WTC11 (cell line): Measurements from ENCODE around the gene FSD2. TPM values are rescaled to one million over a fixed set of nuclear protein-coding genes. Genes with fewer than 3 reads are reported as not detected.

Experiments used
- ATAC-seq: fragments of 200-7000 bp; cut with Tn5 transposase; 2 replicates; pipeline ENCODE4 v1.10.0; 2021; ENCODE audit warnings: mild to moderate bottlenecking, moderate library complexity
- CTCF ChIA-PET: fragments of 300-600 bp; sonication (Branson Sonifier 250); formaldehyde crosslinking; loops from one replicate; lab custom pipeline; 2021; ENCODE audit warnings: antibody characterized with exemption; lab: Charles Lee
- POLR2A ChIA-PET: fragments of 350-600 bp; sonication (Branson Sonifier 250); formaldehyde crosslinking; loops from one replicate; lab custom pipeline; 2021; ENCODE audit warnings: antibody characterized with exemption; lab: Charles Lee
- DNase-seq: peaks from one replicate; pipeline ENCODE4 v3.0.0; 2021; ENCODE audit warnings: low spot score
- H3K27ac Mint-ChIP-seq: 2 replicates; pipeline ENCODE4 v1.8.0; 2021; ENCODE audit warnings: mixed read lengths
- H3K27me3 Mint-ChIP-seq: 2 replicates; pipeline ENCODE4 v1.8.0; 2021; ENCODE audit warnings: low read depth, mild to moderate bottlenecking, moderate library complexity, mixed read lengths
- H3K36me3 Mint-ChIP-seq: 2 replicates; pipeline ENCODE4 v1.8.0; 2021; ENCODE audit warnings: mixed read lengths
- H3K4me1 Mint-ChIP-seq: 2 replicates; pipeline ENCODE4 v1.8.0; 2022; ENCODE audit warnings: mixed read lengths
- H3K4me3 Mint-ChIP-seq: 2 replicates; pipeline ENCODE4 v1.8.0; 2021; ENCODE audit warnings: mild to moderate bottlenecking, moderate library complexity, mixed read lengths
- H3K9me3 Mint-ChIP-seq: 2 replicates; pipeline ENCODE4 v1.8.0; 2021; ENCODE audit warnings: mixed read lengths
- ARID4B ChIP-seq: sonication (generic); formaldehyde crosslinking; IDR thresholded peaks from 2 replicates; pipeline ENCODE4 v1.8.0; 2023; ENCODE audit warnings: missing genetic modification reagents, mild to moderate bottlenecking, borderline replicate concordance
- E2F4 ChIP-seq: sonication (generic); formaldehyde crosslinking; IDR thresholded peaks from 2 replicates; pipeline ENCODE4 v1.8.1; 2022; ENCODE audit warnings: low read depth, mild to moderate bottlenecking, moderate library complexity, missing genetic modification reagents, borderline replicate concordance
- ELF4 ChIP-seq: sonication (generic); formaldehyde crosslinking; IDR thresholded peaks from 2 replicates; pipeline ENCODE4 v1.8.1; 2022; ENCODE audit warnings: low read depth, mild to moderate bottlenecking, moderate library complexity, missing genetic modification reagents
- ERG ChIP-seq: fragments of 250-450 bp; sonication (Bioruptor Pico); IDR thresholded peaks from 2 replicates; pipeline ENCODE4 v1.8.0; 2021; ENCODE audit warnings: mild to moderate bottlenecking
- FOXK1 ChIP-seq: sonication (generic); formaldehyde crosslinking; IDR thresholded peaks from 2 replicates; pipeline ENCODE4 v1.8.0; 2022; ENCODE audit warnings: mild to moderate bottlenecking, moderate library complexity, missing genetic modification reagents
- KAT7 ChIP-seq: sonication (generic); formaldehyde crosslinking; IDR thresholded peaks from 2 replicates; pipeline ENCODE4 v1.8.1; 2023; ENCODE audit warnings: missing genetic modification reagents, mild to moderate bottlenecking, borderline replicate concordance
- MAX ChIP-seq: sonication (generic); formaldehyde crosslinking; IDR thresholded peaks from 2 replicates; pipeline ENCODE4 v1.8.0; 2022; ENCODE audit warnings: mild to moderate bottlenecking, missing genetic modification reagents
- MXD4 ChIP-seq: fragments of 250-450 bp; sonication (Bioruptor Pico); IDR thresholded peaks from 2 replicates; pipeline ENCODE4 v1.8.0; 2021; ENCODE audit warnings: mild to moderate bottlenecking, moderate library complexity, borderline replicate concordance
- SMAD3 ChIP-seq: sonication (generic); formaldehyde crosslinking; IDR thresholded peaks from 2 replicates; pipeline ENCODE4 v1.8.0; 2022; ENCODE audit warnings: missing genetic modification reagents, mild to moderate bottlenecking, borderline replicate concordance
- SOX15 ChIP-seq: fragments of 250-450 bp; sonication (Bioruptor Pico); IDR thresholded peaks from 2 replicates; pipeline ENCODE4 v1.9.0; 2021; ENCODE audit warnings: mild to moderate bottlenecking
- TCF7 ChIP-seq: sonication (generic); formaldehyde crosslinking; IDR thresholded peaks from 2 replicates; pipeline ENCODE4 v1.8.0; 2022; ENCODE audit warnings: mild to moderate bottlenecking, low read depth, missing genetic modification reagents, moderate library complexity
- ZNF138 ChIP-seq: sonication (generic); formaldehyde crosslinking; conservative IDR thresholded peaks from 2 replicates; pipeline ENCODE4 v1.8.1; 2022; ENCODE audit warnings: mild to moderate bottlenecking, moderate library complexity, missing genetic modification reagents
- total RNA-seq: library from RNA; stranded (reverse); gene quantifications from 3 replicates; pipeline ENCODE4 v1.2.3, GENCODE V29; 2021
- TF ChIP-seq, protein P1 (sequence below): sonication (generic); formaldehyde crosslinking; IDR thresholded peaks from 2 replicates; pipeline ENCODE4 v1.8.0; 2022; ENCODE audit warnings: mild to moderate bottlenecking, missing genetic modification reagents
- TF ChIP-seq, protein P2 (sequence below): sonication (generic); formaldehyde crosslinking; IDR thresholded peaks from 2 replicates; pipeline ENCODE4 v1.8.1; 2022; ENCODE audit warnings: mild to moderate bottlenecking, missing genetic modification reagents, moderate library complexity, borderline replicate concordance
- TF ChIP-seq, protein P3 (sequence below): sonication (generic); formaldehyde crosslinking; IDR thresholded peaks from 2 replicates; pipeline ENCODE4 v1.8.0; 2022; ENCODE audit warnings: mild to moderate bottlenecking, missing genetic modification reagents
- TF ChIP-seq, protein P4 (sequence below): sonication (generic); formaldehyde crosslinking; IDR thresholded peaks from 2 replicates; pipeline ENCODE4 v1.8.1; 2023; ENCODE audit warnings: mild to moderate bottlenecking, moderate library complexity, missing genetic modification reagents

Gene FSD2
- total RNA-seq, 1 experiment from 2014 or later: not detected

GRCh38 chr15:82820128-82820527, 14.3 kb upstream of the FSD2 start:
- TF ChIP-seq, protein P1, sequence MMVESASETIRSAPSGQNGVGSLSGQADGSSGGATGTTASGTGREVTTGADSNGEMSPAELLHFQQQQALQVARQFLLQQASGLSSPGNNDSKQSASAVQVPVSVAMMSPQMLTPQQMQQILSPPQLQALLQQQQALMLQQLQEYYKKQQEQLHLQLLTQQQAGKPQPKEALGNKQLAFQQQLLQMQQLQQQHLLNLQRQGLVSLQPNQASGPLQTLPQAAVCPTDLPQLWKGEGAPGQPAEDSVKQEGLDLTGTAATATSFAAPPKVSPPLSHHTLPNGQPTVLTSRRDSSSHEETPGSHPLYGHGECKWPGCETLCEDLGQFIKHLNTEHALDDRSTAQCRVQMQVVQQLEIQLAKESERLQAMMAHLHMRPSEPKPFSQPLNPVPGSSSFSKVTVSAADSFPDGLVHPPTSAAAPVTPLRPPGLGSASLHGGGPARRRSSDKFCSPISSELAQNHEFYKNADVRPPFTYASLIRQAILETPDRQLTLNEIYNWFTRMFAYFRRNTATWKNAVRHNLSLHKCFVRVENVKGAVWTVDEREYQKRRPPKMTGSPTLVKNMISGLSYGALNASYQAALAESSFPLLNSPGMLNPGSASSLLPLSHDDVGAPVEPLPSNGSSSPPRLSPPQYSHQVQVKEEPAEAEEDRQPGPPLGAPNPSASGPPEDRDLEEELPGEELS (CRISPR knock-in tag): no peak
- TF ChIP-seq TCF7 (CRISPR knock-in tag) (no peak), KAT7 (CRISPR knock-in tag) (no peak), MAX (CRISPR knock-in tag) (no peak), ERG (no peak), SMAD3 (CRISPR knock-in tag) (no peak)
- Mint-ChIP-seq H3K4me1 (no peaks in the 10 kb centered on the region), H3K9me3 (peaks cover 8% of the 10 kb centered on the region), H3K27ac (no peak overlapping the region), H3K27me3 (no peaks in the 10 kb centered on the region), H3K36me3 (peaks cover 35% of the 10 kb centered on the region), H3K4me3 (no peak overlapping the region)
- ATAC-seq (no peak), DNase-seq (no peak)
- CTCF ChIA-PET: no interaction called here
- POLR2A ChIA-PET: no interaction called here

DNA sequence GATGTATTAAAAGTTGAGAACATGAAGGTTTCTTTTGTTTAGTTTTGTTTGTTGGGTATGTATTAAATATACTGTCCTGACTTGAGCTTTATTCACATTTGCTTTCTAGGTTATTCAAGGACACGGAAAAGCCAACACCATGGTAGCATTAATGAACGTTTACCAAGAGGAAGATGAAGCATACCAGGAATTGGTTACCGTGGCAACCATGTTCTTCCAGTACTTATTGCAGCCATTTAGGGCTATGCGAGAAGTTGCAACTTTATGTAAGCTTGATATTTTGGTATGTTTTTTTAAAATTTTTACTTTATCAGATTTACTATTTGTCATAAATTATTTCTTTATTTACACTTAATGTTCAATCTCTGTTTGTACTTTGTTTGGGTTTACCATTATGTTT, 7.1 kb upstream of the FSD2 start:
- ChIA-PET POLR2A (interaction anchor here (0.6 kb wide), 1 partner anchor 167 kb away, joined by 3 read pairs; no protein-coding TSS in a partner anchor), CTCF (no interaction called here)
- Mint-ChIP-seq H3K27me3 (peaks cover 2% of the 10 kb centered on the region; the same call in 1 of the 2 replicates), H3K9me3 (no peaks in the 10 kb centered on the region), H3K4me1 (peaks cover 20% of the 10 kb centered on the region), H3K4me3 (no peak overlapping the region), H3K36me3 (peaks cover 11% of the 10 kb centered on the region; the same call in 1 of the 2 replicates), H3K27ac (no peak overlapping the region)
- DNase-seq: no peak
- ATAC-seq: no peak
- TF ChIP-seq, protein P2, sequence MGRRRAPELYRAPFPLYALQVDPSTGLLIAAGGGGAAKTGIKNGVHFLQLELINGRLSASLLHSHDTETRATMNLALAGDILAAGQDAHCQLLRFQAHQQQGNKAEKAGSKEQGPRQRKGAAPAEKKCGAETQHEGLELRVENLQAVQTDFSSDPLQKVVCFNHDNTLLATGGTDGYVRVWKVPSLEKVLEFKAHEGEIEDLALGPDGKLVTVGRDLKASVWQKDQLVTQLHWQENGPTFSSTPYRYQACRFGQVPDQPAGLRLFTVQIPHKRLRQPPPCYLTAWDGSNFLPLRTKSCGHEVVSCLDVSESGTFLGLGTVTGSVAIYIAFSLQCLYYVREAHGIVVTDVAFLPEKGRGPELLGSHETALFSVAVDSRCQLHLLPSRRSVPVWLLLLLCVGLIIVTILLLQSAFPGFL (CRISPR knock-in tag): no peak
- TF ChIP-seq ZNF138 (CRISPR knock-in tag): no peak
- TF ChIP-seq SOX15 (CRISPR knock-in tag): no peak
- no peak for TF ChIP-seq MXD4 (CRISPR knock-in tag)
- no peak for TF ChIP-seq E2F4 (CRISPR knock-in tag)
- no peak for TF ChIP-seq ARID4B (CRISPR knock-in tag)
- TF ChIP-seq, protein P3, sequence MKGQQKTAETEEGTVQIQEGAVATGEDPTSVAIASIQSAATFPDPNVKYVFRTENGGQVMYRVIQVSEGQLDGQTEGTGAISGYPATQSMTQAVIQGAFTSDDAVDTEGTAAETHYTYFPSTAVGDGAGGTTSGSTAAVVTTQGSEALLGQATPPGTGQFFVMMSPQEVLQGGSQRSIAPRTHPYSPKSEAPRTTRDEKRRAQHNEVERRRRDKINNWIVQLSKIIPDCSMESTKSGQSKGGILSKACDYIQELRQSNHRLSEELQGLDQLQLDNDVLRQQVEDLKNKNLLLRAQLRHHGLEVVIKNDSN: no peak
- TF ChIP-seq ELF4 (CRISPR knock-in tag): no peak
- TF ChIP-seq FOXK1: no peak
- TF ChIP-seq TCF7 (CRISPR knock-in tag): no peak
- TF ChIP-seq, protein P4, sequence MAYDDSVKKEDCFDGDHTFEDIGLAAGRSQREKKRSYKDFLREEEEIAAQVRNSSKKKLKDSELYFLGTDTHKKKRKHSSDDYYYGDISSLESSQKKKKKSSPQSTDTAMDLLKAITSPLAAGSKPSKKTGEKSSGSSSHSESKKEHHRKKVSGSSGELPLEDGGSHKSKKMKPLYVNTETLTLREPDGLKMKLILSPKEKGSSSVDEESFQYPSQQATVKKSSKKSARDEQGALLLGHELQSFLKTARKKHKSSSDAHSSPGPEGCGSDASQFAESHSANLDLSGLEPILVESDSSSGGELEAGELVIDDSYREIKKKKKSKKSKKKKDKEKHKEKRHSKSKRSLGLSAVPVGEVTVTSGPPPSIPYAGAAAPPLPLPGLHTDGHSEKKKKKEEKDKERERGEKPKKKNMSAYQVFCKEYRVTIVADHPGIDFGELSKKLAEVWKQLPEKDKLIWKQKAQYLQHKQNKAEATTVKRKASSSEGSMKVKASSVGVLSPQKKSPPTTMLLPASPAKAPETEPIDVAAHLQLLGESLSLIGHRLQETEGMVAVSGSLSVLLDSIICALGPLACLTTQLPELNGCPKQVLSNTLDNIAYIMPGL: no peak
